H9 (cell line): ENCODE data around the gene WSCD2. TPM values are rescaled to one million over a fixed set of nuclear protein-coding genes. Genes with fewer than 3 reads are reported as not detected.

Experiments used
- DNase-seq: peaks from one replicate; pipeline ENCODE4 v3.0.0-alpha.2; 2017
- H2AFZ ChIP-seq: one replicate; pipeline ENCODE4 v1.6.1; 2013; ENCODE audit warnings: mild to moderate bottlenecking, low read length, control low read depth, moderate library complexity
- H2AK5ac ChIP-seq: 2 replicates; pipeline ENCODE4 v1.6.1; 2013; ENCODE audit warnings: low read length, control low read depth, mixed read lengths; ENCODE audit not compliant: insufficient read length
- H2BK120ac ChIP-seq: one replicate; pipeline ENCODE4 v1.6.1; 2013; ENCODE audit warnings: low read depth, mild to moderate bottlenecking, low read length, control low read depth, inconsistent platforms; ENCODE audit not compliant: poor library complexity, severe bottlenecking
- H2BK12ac ChIP-seq: 2 replicates; pipeline ENCODE4 v1.6.1; 2013; ENCODE audit warnings: low read length, control low read depth, mixed read lengths, low read depth; ENCODE audit not compliant: insufficient read length
- H2BK15ac ChIP-seq: 2 replicates; pipeline ENCODE4 v1.6.1; 2013; ENCODE audit warnings: low read depth, low read length, control low read depth
- H2BK20ac ChIP-seq: one replicate; pipeline ENCODE4 v1.6.1; 2013; ENCODE audit warnings: low read depth, mild to moderate bottlenecking, low read length, control low read depth, inconsistent platforms; ENCODE audit not compliant: poor library complexity, severe bottlenecking
- H2BK5ac ChIP-seq: 2 replicates; pipeline ENCODE4 v1.6.1; 2013; ENCODE audit warnings: low read length, control low read depth, mixed read lengths; ENCODE audit not compliant: insufficient read length
- H3K14ac ChIP-seq: 2 replicates; pipeline ENCODE4 v1.6.1; 2013; ENCODE audit warnings: low read length, control low read depth; ENCODE audit not compliant: insufficient read depth
- H3K18ac ChIP-seq: 2 replicates; pipeline ENCODE4 v1.6.1; 2013; ENCODE audit warnings: low read depth, mild to moderate bottlenecking, mixed read lengths, low read length, control low read depth; ENCODE audit not compliant: insufficient read length
- H3K23ac ChIP-seq: 2 replicates; pipeline ENCODE4 v1.6.1; 2013; ENCODE audit warnings: low read length, control low read depth, mixed read lengths, low read depth; ENCODE audit not compliant: insufficient read length
- H3K23me2 ChIP-seq: 2 replicates; pipeline ENCODE4 v1.6.1; 2013; ENCODE audit warnings: low read depth, mild to moderate bottlenecking, mixed read lengths, low read length, control low read depth; ENCODE audit not compliant: insufficient read length, poor library complexity, severe bottlenecking
- H3K27ac ChIP-seq: 2 replicates; pipeline ENCODE4 v1.5.1; 2013; ENCODE audit warnings: low read length, control low read depth, mixed read lengths, low read depth; ENCODE audit not compliant: insufficient read length
- H3K27me3 ChIP-seq: 2 replicates; pipeline ENCODE4 v1.6.1; 2013; ENCODE audit warnings: low read length, control low read depth, inconsistent platforms; ENCODE audit not compliant: insufficient read depth
- H3K4ac ChIP-seq: 2 replicates; pipeline ENCODE4 v1.6.1; 2013; ENCODE audit warnings: low read depth, mild to moderate bottlenecking, control low read depth, inconsistent platforms, low read length, moderate library complexity
- H3K4me1 ChIP-seq: 2 replicates; pipeline ENCODE4 v1.6.1; 2013; ENCODE audit warnings: low read length, control low read depth, inconsistent platforms; ENCODE audit not compliant: insufficient read depth
- H3K4me2 ChIP-seq: 2 replicates; pipeline ENCODE4 v1.6.1; 2013; ENCODE audit warnings: low read length, control low read depth, mixed read lengths; ENCODE audit not compliant: insufficient read length, insufficient read depth
- H3K56ac ChIP-seq: 2 replicates; pipeline ENCODE4 v1.6.1; 2013; ENCODE audit warnings: low read depth, mild to moderate bottlenecking, mixed read lengths, low read length, control low read depth; ENCODE audit not compliant: insufficient read length
- H3K79me1 ChIP-seq: 2 replicates; pipeline ENCODE4 v1.6.1; 2013; ENCODE audit warnings: low read depth, mild to moderate bottlenecking, moderate library complexity, low read length, control low read depth, inconsistent platforms; ENCODE audit not compliant: insufficient read depth, poor library complexity, severe bottlenecking
- H3K79me2 ChIP-seq: 2 replicates; pipeline ENCODE4 v1.6.1; 2013; ENCODE audit warnings: low read length, control low read depth, inconsistent platforms; ENCODE audit not compliant: insufficient read depth
- H3K9ac ChIP-seq: 2 replicates; pipeline ENCODE4 v1.6.1; 2013; ENCODE audit warnings: low read length, control low read depth, mixed read lengths; ENCODE audit not compliant: insufficient read length; ENCODE audit errors: extremely low read depth
- H3K9me3 ChIP-seq: one replicate; pipeline ENCODE4 v1.6.1; 2013; ENCODE audit warnings: low read depth, low read length, inconsistent platforms; ENCODE audit not compliant: control insufficient read depth
- H3T11ph ChIP-seq: one replicate; pipeline ENCODE4 v1.6.1; 2013; ENCODE audit warnings: mild to moderate bottlenecking, low read length, control low read depth, inconsistent platforms
- H4K20me1 ChIP-seq: one replicate; pipeline ENCODE4 v1.6.1; 2013; ENCODE audit not compliant: control insufficient read depth, insufficient read length, insufficient read depth
- H4K5ac ChIP-seq: 2 replicates; pipeline ENCODE4 v1.6.1; 2013; ENCODE audit warnings: low read depth, mild to moderate bottlenecking, mixed read lengths, low read length, control low read depth; ENCODE audit not compliant: insufficient read length
- H4K8ac ChIP-seq: replicated peaks from 2 replicates; pipeline ENCODE4 v1.6.1; 2013; ENCODE audit warnings: low read length, control low read depth, mixed read lengths, low read depth; ENCODE audit not compliant: insufficient read length
- H4K91ac ChIP-seq: 2 replicates; pipeline ENCODE4 v1.6.1; 2013; ENCODE audit warnings: low read depth, mild to moderate bottlenecking, moderate library complexity, mixed read lengths, low read length, control low read depth; ENCODE audit not compliant: insufficient read length
- H3K27ac Mint-ChIP-seq, 3 experiments: 2 replicates in 2 of 3; 3 replicates in 1 of 3; pipeline ENCODE4 v1.8.0; 2020 to 2021; ENCODE audit warnings: mixed read lengths in 3 of 3, mild to moderate bottlenecking in 1 of 3, moderate library complexity in 1 of 3
- H3K27me3 Mint-ChIP-seq: 2 replicates; pipeline ENCODE4 v1.8.0; 2021; ENCODE audit warnings: low read depth, mild to moderate bottlenecking, moderate library complexity, mixed read lengths
- H3K36me3 Mint-ChIP-seq, 3 experiments: 2 replicates in 2 of 3; 3 replicates in 1 of 3; pipeline ENCODE4 v1.8.0; 2020 to 2021; ENCODE audit warnings: low read depth in 3 of 3, mixed read lengths in 3 of 3; ENCODE audit not compliant: insufficient read depth in 1 of 3
- H3K4me1 Mint-ChIP-seq, 2 experiments: 2 replicates each; pipeline ENCODE4 v1.8.0; 2020; ENCODE audit warnings: mixed read lengths in 2 of 2
- H3K4me3 Mint-ChIP-seq, 2 experiments: 2 replicates in 1 of 2; 3 replicates in 1 of 2; pipeline ENCODE4 v1.8.0; 2020 to 2021; ENCODE audit warnings: mild to moderate bottlenecking in 2 of 2, mixed read lengths in 2 of 2, moderate library complexity in 1 of 2
- H3K9me3 Mint-ChIP-seq, 2 experiments: 2 replicates in 1 of 2; 3 replicates in 1 of 2; pipeline ENCODE4 v1.8.0; 2020; ENCODE audit warnings: mild to moderate bottlenecking in 2 of 2, mixed read lengths in 2 of 2, moderate library complexity in 1 of 2
- CTCF ChIP-seq: fragments of 200-600 bp; sonication (generic); conservative IDR thresholded peaks from 3 replicates; pipeline ENCODE4 v1.8.0; 2021; ENCODE audit warnings: antibody characterized with exemption, mild to moderate bottlenecking
- WGBS: extraction: QIAGEN DNeasy Blood & Tissue Kit; methylation state at CpG from one replicate; pipeline ENCODE4 v1.1.7; 2013; ENCODE audit warnings: missing lambda C conversion rate, low lambda C conversion rate, mixed read lengths; ENCODE audit not compliant: insufficient read length; ENCODE audit errors: extremely low coverage; 5-methylcytosine and 5-hydroxymethylcytosine counted together
- total RNA-seq: library from RNA; stranded (reverse); gene quantifications from 2 replicates; pipeline ENCODE4 v1.2.1, GENCODE V29; 2021

The WSCD2 gene
- total RNA-seq, 1 experiment from 2014 or later, result 0.92 TPM

- Mint-ChIP-seq H3K9me3 (peaks cover 7 to 8% of the 10 kb centered on the region in 2 experiments), H3K4me3 (no peak overlapping the region), H3K27ac (no peak overlapping the region; a peak in 1 of 7 replicates), H3K4me1 (peaks cover 12 to 18% of the 10 kb centered on the region in 2 experiments), H3K27me3 (peaks cover 18% of the 10 kb centered on the region), H3K36me3 (peaks cover 0 to 7% (median 0%) of the 10 kb centered on the region in 3 experiments; a peak in 2 of 7 replicates)
- Histone ChIP-seq H3K9me3 (peaks cover 8% of the 10 kb centered on the region), H3K79me2 (no peaks in the 10 kb centered on the region), H3K27me3 (no peaks in the 10 kb centered on the region), H4K8ac (no peak overlapping the region), H2AK5ac (no peak overlapping the region), H4K20me1 (no peaks in the 10 kb centered on the region), H4K5ac (no peak overlapping the region), H3K79me1 (no peaks in the 10 kb centered on the region), H3K23me2 (no peaks in the 10 kb centered on the region), H3K18ac (no peak overlapping the region), H4K91ac (no peak overlapping the region), H2AFZ (no peak overlapping the region), H3K14ac (no peak overlapping the region), H2BK120ac (peak overlapping the region; percentile 67), H3K23ac (no peak overlapping the region), H3K27ac (no peak overlapping the region), H3K56ac (no peak overlapping the region), H3K4ac (no peak overlapping the region), H3K4me2 (no peak overlapping the region), H3T11ph (no peak overlapping the region), H3K9ac (no peak overlapping the region), H3K4me1 (peaks cover 2% of the 10 kb centered on the region; the same call in 1 of the 2 replicates), H2BK12ac (no peak overlapping the region), H2BK5ac (no peak overlapping the region), H2BK20ac (no peak overlapping the region), H2BK15ac (no peak overlapping the region)
- DNase-seq, result no peak
- no peak for TF ChIP-seq CTCF
- no CpG with 5 or more reads among the region's 10 CpGs for WGBS
Measured at GRCh38 chr12:108090932-108091678, 38.0 kb upstream of the WSCD2 start.
